K562 (cell line): ENCODE measurements around the gene GPC3.

Source experiments
- CTBP1 ChIP-seq: fragments of 450-650 bp; IDR thresholded peaks from 2 replicates; pipeline ENCODE4 v1.6.1; 2016; ENCODE audit warnings: borderline replicate concordance
- GABPA ChIP-seq: fragments of 200-800 bp; sonication (Bioruptor generic); conservative IDR thresholded peaks from 2 replicates; pipeline ENCODE4 v1.6.1; 2016; ENCODE audit warnings: low read depth, missing genetic modification characterization, missing compliant biosample characterization
- HNRNPUL1 ChIP-seq: fragments of 200-400 bp; formaldehyde crosslinking; IDR thresholded peaks from 2 replicates; pipeline ENCODE4 v1.6.1; 2017; ENCODE audit warnings: low read length
- MAX ChIP-seq: sonication (generic); formaldehyde crosslinking; IDR thresholded peaks from 2 replicates; pipeline ENCODE4 v1.9.0; 2022; ENCODE audit warnings: mild to moderate bottlenecking, missing genetic modification reagents
- SIX5 ChIP-seq, 2 experiments: IDR thresholded peaks; 2 replicates each; pipeline ENCODE4 v1.6.1; 2011; ENCODE audit warnings: low read length in 2 of 2, borderline replicate concordance in 1 of 2, low read depth in 1 of 2, mild to moderate bottlenecking in 1 of 2, moderate library complexity in 1 of 2; ENCODE audit not compliant: insufficient read depth in 1 of 2
- TAF1 ChIP-seq: IDR thresholded peaks from 2 replicates; pipeline ENCODE4 v1.6.1; 2011; ENCODE audit warnings: mild to moderate bottlenecking, low read length, moderate library complexity; ENCODE audit not compliant: insufficient read depth, control insufficient read depth, severe bottlenecking; ENCODE audit errors: extremely low read depth
- ZNF133 ChIP-seq: fragments of 250-450 bp; sonication (Bioruptor Pico); IDR thresholded peaks from 2 replicates; pipeline ENCODE4 v1.4.0; 2020; ENCODE audit warnings: mild to moderate bottlenecking
- ZNF184 ChIP-seq: sonication (generic); formaldehyde crosslinking; IDR thresholded peaks from 2 replicates; pipeline ENCODE4 v1.5.0; 2020; ENCODE audit warnings: missing genetic modification reagents
- TF ChIP-seq, protein P1 (sequence below), 3 experiments: IDR thresholded peaks in 2 of 3; conservative IDR thresholded peaks in 1 of 3; 2 replicates each; pipeline ENCODE4 v1.5.1; 2011 to 2012; ENCODE audit warnings: low read length in 3 of 3, mild to moderate bottlenecking in 3 of 3, control low read depth in 2 of 3, improper control_type of control experiment in 1 of 3, inconsistent platforms in 1 of 3, low read depth in 1 of 3, mixed read lengths in 1 of 3, moderate library complexity in 1 of 3; ENCODE audit not compliant: insufficient read depth in 2 of 3
- TF ChIP-seq, protein P2 (sequence below): fragments of 200-800 bp; sonication (Bioruptor generic); IDR thresholded peaks from 2 replicates; pipeline ENCODE4 v1.6.1; 2016; ENCODE audit warnings: missing genetic modification characterization, missing compliant biosample characterization

- TF ChIP-seq, protein P1, sequence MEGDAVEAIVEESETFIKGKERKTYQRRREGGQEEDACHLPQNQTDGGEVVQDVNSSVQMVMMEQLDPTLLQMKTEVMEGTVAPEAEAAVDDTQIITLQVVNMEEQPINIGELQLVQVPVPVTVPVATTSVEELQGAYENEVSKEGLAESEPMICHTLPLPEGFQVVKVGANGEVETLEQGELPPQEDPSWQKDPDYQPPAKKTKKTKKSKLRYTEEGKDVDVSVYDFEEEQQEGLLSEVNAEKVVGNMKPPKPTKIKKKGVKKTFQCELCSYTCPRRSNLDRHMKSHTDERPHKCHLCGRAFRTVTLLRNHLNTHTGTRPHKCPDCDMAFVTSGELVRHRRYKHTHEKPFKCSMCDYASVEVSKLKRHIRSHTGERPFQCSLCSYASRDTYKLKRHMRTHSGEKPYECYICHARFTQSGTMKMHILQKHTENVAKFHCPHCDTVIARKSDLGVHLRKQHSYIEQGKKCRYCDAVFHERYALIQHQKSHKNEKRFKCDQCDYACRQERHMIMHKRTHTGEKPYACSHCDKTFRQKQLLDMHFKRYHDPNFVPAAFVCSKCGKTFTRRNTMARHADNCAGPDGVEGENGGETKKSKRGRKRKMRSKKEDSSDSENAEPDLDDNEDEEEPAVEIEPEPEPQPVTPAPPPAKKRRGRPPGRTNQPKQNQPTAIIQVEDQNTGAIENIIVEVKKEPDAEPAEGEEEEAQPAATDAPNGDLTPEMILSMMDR (IDR thresholded peaks at IDR 0.05 in 2 of 3, conservative IDR thresholded peaks at IDR 0.05 in 1 of 3; ENCODE audit: insufficient read depth in 2 of 3, low read depth in 1 of 3, low read length in 3 of 3), result no peak
- TF ChIP-seq ZNF133 (CRISPR knock-in tag) (no peak), GABPA (tag) (no peak), SIX5 (IDR thresholded peaks at IDR 0.05; ENCODE audit: borderline replicate concordance in 1 of 2, insufficient read depth in 1 of 2, low read depth in 1 of 2, low read length in 2 of 2) (no peak), TAF1 (no peak), ZNF184 (CRISPR knock-in tag) (no peak), HNRNPUL1 (no peak), MAX (no peak), CTBP1 (no peak)
- TF ChIP-seq, protein P2, sequence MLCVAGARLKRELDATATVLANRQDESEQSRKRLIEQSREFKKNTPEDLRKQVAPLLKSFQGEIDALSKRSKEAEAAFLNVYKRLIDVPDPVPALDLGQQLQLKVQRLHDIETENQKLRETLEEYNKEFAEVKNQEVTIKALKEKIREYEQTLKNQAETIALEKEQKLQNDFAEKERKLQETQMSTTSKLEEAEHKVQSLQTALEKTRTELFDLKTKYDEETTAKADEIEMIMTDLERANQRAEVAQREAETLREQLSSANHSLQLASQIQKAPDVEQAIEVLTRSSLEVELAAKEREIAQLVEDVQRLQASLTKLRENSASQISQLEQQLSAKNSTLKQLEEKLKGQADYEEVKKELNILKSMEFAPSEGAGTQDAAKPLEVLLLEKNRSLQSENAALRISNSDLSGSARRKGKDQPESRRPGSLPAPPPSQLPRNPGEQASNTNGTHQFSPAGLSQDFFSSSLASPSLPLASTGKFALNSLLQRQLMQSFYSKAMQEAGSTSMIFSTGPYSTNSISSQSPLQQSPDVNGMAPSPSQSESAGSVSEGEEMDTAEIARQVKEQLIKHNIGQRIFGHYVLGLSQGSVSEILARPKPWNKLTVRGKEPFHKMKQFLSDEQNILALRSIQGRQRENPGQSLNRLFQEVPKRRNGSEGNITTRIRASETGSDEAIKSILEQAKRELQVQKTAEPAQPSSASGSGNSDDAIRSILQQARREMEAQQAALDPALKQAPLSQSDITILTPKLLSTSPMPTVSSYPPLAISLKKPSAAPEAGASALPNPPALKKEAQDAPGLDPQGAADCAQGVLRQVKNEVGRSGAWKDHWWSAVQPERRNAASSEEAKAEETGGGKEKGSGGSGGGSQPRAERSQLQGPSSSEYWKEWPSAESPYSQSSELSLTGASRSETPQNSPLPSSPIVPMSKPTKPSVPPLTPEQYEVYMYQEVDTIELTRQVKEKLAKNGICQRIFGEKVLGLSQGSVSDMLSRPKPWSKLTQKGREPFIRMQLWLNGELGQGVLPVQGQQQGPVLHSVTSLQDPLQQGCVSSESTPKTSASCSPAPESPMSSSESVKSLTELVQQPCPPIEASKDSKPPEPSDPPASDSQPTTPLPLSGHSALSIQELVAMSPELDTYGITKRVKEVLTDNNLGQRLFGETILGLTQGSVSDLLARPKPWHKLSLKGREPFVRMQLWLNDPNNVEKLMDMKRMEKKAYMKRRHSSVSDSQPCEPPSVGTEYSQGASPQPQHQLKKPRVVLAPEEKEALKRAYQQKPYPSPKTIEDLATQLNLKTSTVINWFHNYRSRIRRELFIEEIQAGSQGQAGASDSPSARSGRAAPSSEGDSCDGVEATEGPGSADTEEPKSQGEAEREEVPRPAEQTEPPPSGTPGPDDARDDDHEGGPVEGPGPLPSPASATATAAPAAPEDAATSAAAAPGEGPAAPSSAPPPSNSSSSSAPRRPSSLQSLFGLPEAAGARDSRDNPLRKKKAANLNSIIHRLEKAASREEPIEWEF (CRISPR knock-in tag), result no peak
These were observed 391.9 kb downstream of the GPC3 start for GRCh38 chrX:133593531-133593930.
